ENCODE results near the gene ZFY. TPM values are rescaled to one million over a fixed set of nuclear protein-coding genes. Genes with fewer than 3 reads are reported as not detected.

ZFY gene
- 10 to 100 TPM; 11.5 to 14.0 TPM for total RNA-seq

DNA sequence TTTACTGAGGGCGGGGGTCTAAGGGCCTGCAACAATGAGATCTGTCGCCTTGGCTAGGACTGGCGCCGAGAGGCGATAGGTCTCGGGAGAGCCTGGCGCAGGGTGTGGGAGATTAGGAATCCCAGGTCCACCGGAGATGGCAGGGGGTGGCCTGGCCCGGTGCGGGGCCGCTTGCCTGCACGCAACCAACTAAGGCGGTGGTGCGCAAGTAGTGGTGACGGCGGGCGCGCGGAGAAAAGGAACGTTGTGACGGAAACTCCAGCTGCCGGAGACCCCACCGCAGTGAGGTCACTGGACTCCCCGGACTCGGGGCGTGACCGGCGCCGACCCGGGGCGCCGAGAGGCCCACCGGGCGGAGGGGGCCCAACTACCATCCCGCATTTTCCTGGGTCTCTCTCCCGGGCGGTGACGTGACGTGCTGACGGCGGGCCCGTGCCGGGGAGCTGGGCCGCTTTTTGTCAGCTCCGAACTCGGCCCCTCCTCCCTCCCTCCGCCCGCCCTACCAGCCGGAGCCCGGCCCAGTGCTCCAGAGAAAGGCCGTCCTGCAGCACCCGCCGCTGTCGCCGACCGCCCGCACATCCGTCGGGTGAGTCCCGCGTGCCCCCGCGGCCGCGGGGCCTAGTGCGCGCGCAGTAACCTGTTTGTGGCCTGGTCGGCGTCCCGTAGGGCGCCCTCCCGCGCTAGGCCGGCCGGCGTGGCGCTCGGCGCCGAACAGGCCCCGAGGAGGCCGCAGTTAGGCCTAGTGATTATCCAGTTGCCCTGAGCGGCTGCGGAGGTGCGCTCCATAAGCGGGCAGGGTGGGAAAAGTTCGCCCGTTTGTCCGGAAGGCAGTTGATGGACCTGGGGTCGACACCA, at the start of gene ZFY:
Gene ZFY (plus strand): TSS at position 521 of the 855 bp plus-strand sequence. CDS start 18,556 bp downstream, outside the sequence.
- no peaks in the 10 kb centered on the region for H3K9me3 ChIP-seq
- DNase-seq (ENCODE audit: low spot score): peak; percentile 10
- H3K4me1 ChIP-seq (replicated peaks): no peaks in the 10 kb centered on the region
- no peaks in the 10 kb centered on the region for H3K36me3 ChIP-seq
- WGBS: 0% methylated on average over 7 of the region's 91 CpGs
- intact Hi-C loops (cut with DNase I): loop anchor here (10.0 kb wide), 1 partner anchor 90 kb away; the partner anchor contains the start of gene RPS4Y1
- H3K4me3 ChIP-seq: peak within 1 kb of the TSS; percentile 44 to 48
- no peaks in the 10 kb centered on the region for H3K27me3 ChIP-seq (replicated peaks; ENCODE audit: insufficient read depth)
- H3K27ac ChIP-seq: peak within 1 kb of the TSS; percentile 97
- TF ChIP-seq, protein P1, sequence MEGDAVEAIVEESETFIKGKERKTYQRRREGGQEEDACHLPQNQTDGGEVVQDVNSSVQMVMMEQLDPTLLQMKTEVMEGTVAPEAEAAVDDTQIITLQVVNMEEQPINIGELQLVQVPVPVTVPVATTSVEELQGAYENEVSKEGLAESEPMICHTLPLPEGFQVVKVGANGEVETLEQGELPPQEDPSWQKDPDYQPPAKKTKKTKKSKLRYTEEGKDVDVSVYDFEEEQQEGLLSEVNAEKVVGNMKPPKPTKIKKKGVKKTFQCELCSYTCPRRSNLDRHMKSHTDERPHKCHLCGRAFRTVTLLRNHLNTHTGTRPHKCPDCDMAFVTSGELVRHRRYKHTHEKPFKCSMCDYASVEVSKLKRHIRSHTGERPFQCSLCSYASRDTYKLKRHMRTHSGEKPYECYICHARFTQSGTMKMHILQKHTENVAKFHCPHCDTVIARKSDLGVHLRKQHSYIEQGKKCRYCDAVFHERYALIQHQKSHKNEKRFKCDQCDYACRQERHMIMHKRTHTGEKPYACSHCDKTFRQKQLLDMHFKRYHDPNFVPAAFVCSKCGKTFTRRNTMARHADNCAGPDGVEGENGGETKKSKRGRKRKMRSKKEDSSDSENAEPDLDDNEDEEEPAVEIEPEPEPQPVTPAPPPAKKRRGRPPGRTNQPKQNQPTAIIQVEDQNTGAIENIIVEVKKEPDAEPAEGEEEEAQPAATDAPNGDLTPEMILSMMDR (IDR thresholded peaks at IDR 0.05): no peak
- TF ChIP-seq POLR2AphosphoS5 (IDR thresholded peaks at IDR 0.05) (no peak), POLR2A (IDR thresholded peaks at IDR 0.05) (peak; percentile 14)

- H3K4me3 ChIP-seq: no peak overlapping the region
- no peaks in the 10 kb centered on the region for H3K36me3 ChIP-seq
- no peaks in the 10 kb centered on the region for H3K9me3 ChIP-seq
- DNase-seq (ENCODE audit: low spot score): no peak
- no peaks in the 10 kb centered on the region for H3K4me1 ChIP-seq (replicated peaks)
- TF ChIP-seq, protein P1 (IDR thresholded peaks at IDR 0.05): no peak
- no peak for TF ChIP-seq POLR2AphosphoS5 (IDR thresholded peaks at IDR 0.05)
- no peak for TF ChIP-seq POLR2A (IDR thresholded peaks at IDR 0.05)
- WGBS: 45% methylated on average over 3 of the region's 3 CpGs
- intact Hi-C loops (cut with DNase I): no loop called here
- H3K27ac ChIP-seq: no peak overlapping the region
- H3K27me3 ChIP-seq (replicated peaks; ENCODE audit: insufficient read depth): no peaks in the 10 kb centered on the region
Observed at GRCh38 chrY:2885880-2886279, 49.3 kb upstream of the ZFY start.

DNA sequence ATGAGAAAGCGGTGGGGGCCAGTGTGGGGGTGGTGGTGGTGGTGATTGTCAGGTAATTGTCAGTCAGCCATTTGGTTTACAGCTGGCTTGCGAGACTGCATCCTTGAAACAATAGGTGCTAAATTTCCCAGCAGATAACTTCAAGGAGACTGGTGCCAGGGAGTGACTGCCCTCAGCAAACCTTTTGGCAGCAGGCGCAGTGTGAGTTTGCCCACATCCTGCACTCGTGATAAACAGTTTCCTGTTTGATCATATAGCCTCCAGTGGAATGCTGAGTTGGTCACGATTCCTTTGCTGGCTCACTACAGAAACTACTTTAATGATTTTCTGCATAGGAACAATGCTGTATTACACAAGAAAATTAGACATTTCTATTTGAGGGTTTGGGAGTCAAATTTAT, 47.8 kb upstream of the ZFY start:
- H3K27ac ChIP-seq: no peak overlapping the region
- intact Hi-C loops (cut with DNase I): no loop called here
- H3K27me3 ChIP-seq (replicated peaks; ENCODE audit: insufficient read depth): no peaks in the 10 kb centered on the region
- H3K36me3 ChIP-seq: no peaks in the 10 kb centered on the region
- TF ChIP-seq, protein P1 (IDR thresholded peaks at IDR 0.05): no peak
- TF ChIP-seq POLR2AphosphoS5 (IDR thresholded peaks at IDR 0.05) (no peak), POLR2A (IDR thresholded peaks at IDR 0.05) (no peak)
- 67% methylated on average over 4 of the region's 5 CpGs for WGBS
- no peaks in the 10 kb centered on the region for H3K9me3 ChIP-seq
- H3K4me3 ChIP-seq: no peak overlapping the region
- DNase-seq (ENCODE audit: low spot score): no peak
- no peaks in the 10 kb centered on the region for H3K4me1 ChIP-seq (replicated peaks)

- intact Hi-C loops (cut with DNase I): no loop called here
Observed at GRCh38 chrY:2887955-2888354, 47.2 kb upstream of the ZFY start.

More at GRCh38 chrY:2887955-2888354, 47.2 kb upstream of the ZFY start:
- DNase-seq (ENCODE audit: low spot score): no peak
- Histone ChIP-seq H3K27me3 (replicated peaks; ENCODE audit: insufficient read depth) (no peaks in the 10 kb centered on the region), H3K4me1 (replicated peaks) (no peaks in the 10 kb centered on the region), H3K4me3 (no peak overlapping the region), H3K36me3 (no peaks in the 10 kb centered on the region), H3K27ac (no peak overlapping the region), H3K9me3 (no peaks in the 10 kb centered on the region)
- TF ChIP-seq POLR2AphosphoS5 (IDR thresholded peaks at IDR 0.05): no peak
- TF ChIP-seq POLR2A (IDR thresholded peaks at IDR 0.05): no peak
- TF ChIP-seq, protein P1 (IDR thresholded peaks at IDR 0.05): no peak
- 78% methylated on average over 3 of the region's 3 CpGs for WGBS
